B cell (primary cell): Measurements from ENCODE around the gene TAT. TPM values are rescaled to one million over a fixed set of nuclear protein-coding genes. Genes with fewer than 3 reads are reported as not detected.
"Not testable (repeated sequence)": the region's sequence is repeated elsewhere in the genome, so short reads cannot be mapped to it uniquely, and the experiment has no call there.

Experiments used
- ATAC-seq: fragments of 200-7000 bp; cut with Tn5 transposase; one replicate; pipeline ENCODE4 v1.10.0; 2021; ENCODE audit warnings: low read depth, mild to moderate bottlenecking, moderate number of reproducible peaks, moderate library complexity
- CTCF ChIA-PET: fragments of 350-600 bp; sonication (Branson Sonifier 250); formaldehyde crosslinking; loops from one replicate; lab custom pipeline; 2021; ENCODE audit warnings: antibody characterized with exemption, inconsistent platforms; lab: Charles Lee
- POLR2A ChIA-PET: fragments of 350-600 bp; sonication (Branson Sonifier 250); formaldehyde crosslinking; loops from one replicate; lab custom pipeline; 2021; ENCODE audit warnings: antibody characterized with exemption; lab: Charles Lee
- DNase-seq: peaks from one replicate; pipeline ENCODE4 v3.0.0; 2013
- H2AFZ ChIP-seq: 2 replicates; pipeline ENCODE4 v1.6.1; 2012; ENCODE audit warnings: mild to moderate bottlenecking, low read depth, low read length; ENCODE audit not compliant: insufficient read depth, poor library complexity, severe bottlenecking
- H3K27ac ChIP-seq, 2 donors: 1 replicate in 1 of 2; 2 replicates in 1 of 2; pipeline ENCODE4 v1.5.1; 2012 to 2013; ENCODE audit warnings: low read length in 2 of 2, mild to moderate bottlenecking in 2 of 2, moderate library complexity in 1 of 2
- H3K27me3 ChIP-seq, 4 experiments: fragments of 200-600 bp in 1 of 4; sonication (generic) in 1 of 4; replicated peaks in 1 of 4; 1 replicate in 2 of 4; 2 replicates in 2 of 4; pipeline versions ENCODE4 v1.6.1 to v1.7.0; 2013 to 2016; ENCODE audit warnings: low read length in 3 of 4, mild to moderate bottlenecking in 2 of 4, mixed read lengths in 1 of 4, moderate library complexity in 1 of 4; ENCODE audit not compliant: insufficient read depth in 4 of 4, control insufficient read depth in 3 of 4; ENCODE audit errors: control extremely low read depth in 1 of 4
- H3K36me3 ChIP-seq, 2 experiments: replicated peaks in 1 of 2; 1 replicate in 1 of 2; 2 replicates in 1 of 2; pipeline versions ENCODE4 v1.6.1 to v1.7.1; 2013; ENCODE audit warnings: low read length in 1 of 2; ENCODE audit not compliant: insufficient read depth in 2 of 2, control insufficient read depth in 1 of 2; ENCODE audit errors: control extremely low read depth in 1 of 2, extremely low read depth in 1 of 2
- H3K4me1 ChIP-seq, 2 donors: fragments of 200-600 bp in 1 of 2; sonication (generic) in 1 of 2; 1 replicate in 1 of 2; 2 replicates in 1 of 2; pipeline versions ENCODE4 v1.5.1 to v1.6.1; 2013 to 2017; ENCODE audit warnings: low read length in 2 of 2; ENCODE audit not compliant: control insufficient read depth in 2 of 2, insufficient read depth in 2 of 2
- H3K4me2 ChIP-seq: replicated peaks from 2 replicates; pipeline ENCODE3; 2012; ENCODE audit warnings: mild to moderate bottlenecking, low read depth, low read length; ENCODE audit not compliant: poor library complexity, severe bottlenecking
- H3K4me3 ChIP-seq, 5 experiments: fragments of 200-600 bp in 1 of 5; sonication (generic) in 1 of 5; 1 replicate in 3 of 5; 2 replicates in 2 of 5; pipeline versions ENCODE4 v1.5.1 to v1.7.0; 2011 to 2016; ENCODE audit warnings: low read length in 4 of 5, mild to moderate bottlenecking in 4 of 5, low read depth in 2 of 5, control low read depth in 1 of 5, moderate library complexity in 1 of 5; ENCODE audit not compliant: insufficient read depth in 1 of 5; ENCODE audit errors: control extremely low read depth in 1 of 5, extremely low read depth in 1 of 5
- H3K79me2 ChIP-seq: fragments of 200-600 bp; sonication (generic); one replicate; pipeline ENCODE4 v1.6.0; 2016; ENCODE audit warnings: low read length; ENCODE audit not compliant: control insufficient read depth, insufficient read depth
- H3K9ac ChIP-seq: fragments of 200-600 bp; sonication (generic); 2 replicates; pipeline ENCODE4 v1.6.1; 2017; ENCODE audit warnings: mild to moderate bottlenecking, low read length, moderate library complexity
- H3K9me3 ChIP-seq, 3 donors: one replicate each; pipeline versions ENCODE4 v1.6.1 to v1.7.1; 2013; ENCODE audit warnings: low read length in 2 of 3; ENCODE audit not compliant: control insufficient read depth in 2 of 3, insufficient read depth in 1 of 3; ENCODE audit errors: control extremely low read depth in 1 of 3
- H4K20me1 ChIP-seq: 2 replicates; pipeline ENCODE4 v1.6.0; 2012; ENCODE audit warnings: mild to moderate bottlenecking, low read length; ENCODE audit not compliant: insufficient read depth, control insufficient read depth, poor library complexity, severe bottlenecking
- H3K27ac Mint-ChIP-seq: one replicate; pipeline ENCODE4 v1.8.0; 2021; ENCODE audit warnings: mixed read lengths
- H3K27me3 Mint-ChIP-seq: one replicate; pipeline ENCODE4 v1.8.0; 2021; ENCODE audit warnings: mixed read lengths
- H3K4me1 Mint-ChIP-seq: one replicate; pipeline ENCODE4 v1.8.0; 2021; ENCODE audit warnings: mixed read lengths
- H3K4me3 Mint-ChIP-seq: one replicate; pipeline ENCODE4 v1.8.0; 2021; ENCODE audit warnings: mixed read lengths
- H3K9me3 Mint-ChIP-seq: one replicate; pipeline ENCODE4 v1.8.0; 2022; ENCODE audit warnings: mixed read lengths; ENCODE audit not compliant: insufficient read depth
- CTCF ChIP-seq: fragments of 200-600 bp; IDR thresholded peaks from one replicate; pipeline ENCODE4 v1.8.0; 2022; ENCODE audit warnings: antibody characterized with exemption, mild to moderate bottlenecking
- EZH2 ChIP-seq: IDR thresholded peaks from 2 replicates; pipeline ENCODE4 v1.6.1; 2012; ENCODE audit warnings: borderline replicate concordance, low read depth, mild to moderate bottlenecking, moderate library complexity, low read length; ENCODE audit not compliant: insufficient read depth, poor library complexity, severe bottlenecking
- WGBS: methylation state at CpG from one replicate; pipeline ENCODE4 v1.1.5; 2013; ENCODE audit warnings: missing lambda C conversion rate; ENCODE audit not compliant: insufficient coverage; 5-methylcytosine and 5-hydroxymethylcytosine counted together
- intact Hi-C: fragments of 100-400 bp; cut with micrococcal nuclease; formaldehyde crosslinking; loops from one replicate; pipeline ENCODE4 v1.10.0; 2022
- polyA plus RNA-seq: library from polyadenylated mRNA; depleted of rRNA; stranded (reverse); fragments of >200 nt; gene quantifications from 2 replicates; pipeline ENCODE4 v1.2.3, GENCODE V29; 2012
- total RNA-seq, 2 donors: library from RNA; stranded (reverse); fragments of 120-200 nt in 1 of 2; gene quantifications; 1 replicate in 1 of 2; 2 replicates in 1 of 2; pipeline versions ENCODE4 v1.2.3 to v1.2.4, GENCODE V29; 2013 to 2022

The TAT gene
- total and polyA plus RNA-seq, 2 donors (not counting 1 experiment from before 2014, with no cell fraction given), result not detected

GRCh38 chr16:71622088-71622487 is 45.2 kb upstream of the TAT start:
- H3K4me3 Mint-ChIP-seq, result no peak overlapping the region
- no peak overlapping the region for H2AFZ ChIP-seq
- ChIA-PET CTCF (interaction anchor here (1.0 kb wide), 1 partner anchor 11 kb away, joined by 3 read pairs; no protein-coding TSS in a partner anchor), POLR2A (interaction anchor here (1.7 kb wide), 1 partner anchor 57 kb away, joined by 7 read pairs; no protein-coding TSS in a partner anchor)
- peaks cover 11% of the 10 kb centered on the region for H3K27me3 Mint-ChIP-seq
- no peak overlapping the region for H3K9ac ChIP-seq
- intact Hi-C loops, result no loop called here
- H3K27ac ChIP-seq, result no peak overlapping the region
- H3K4me3 ChIP-seq, result no peak overlapping the region
- H3K79me2 ChIP-seq, result no peaks in the 10 kb centered on the region
- H3K27ac Mint-ChIP-seq, result no peak overlapping the region
- no peaks in the 10 kb centered on the region for H3K36me3 ChIP-seq
- H3K4me2 ChIP-seq, result no peak overlapping the region
- TF ChIP-seq CTCF, result no peak
- no peak for DNase-seq
- no peaks in the 10 kb centered on the region for H4K20me1 ChIP-seq
- H3K9me3 Mint-ChIP-seq, result no peaks in the 10 kb centered on the region
- peaks cover 9% of the 10 kb centered on the region for H3K4me1 Mint-ChIP-seq
- H3K27me3 ChIP-seq, result peaks cover 0 to 30% (median 23%) of the 10 kb centered on the region in 4 experiments
- peaks cover 0 to 4% (median 0%) of the 10 kb centered on the region in 3 donors for H3K9me3 ChIP-seq
- peaks cover 16 to 20% of the 10 kb centered on the region in 2 donors for H3K4me1 ChIP-seq
- no peak for ATAC-seq

GRCh38 chr16:71618429-71618828 is 41.5 kb upstream of the TAT start:
- no CpG with 5 or more reads among the region's 4 CpGs for WGBS
- no peaks in the 10 kb centered on the region for H3K9me3 ChIP-seq
- no peak overlapping the region for H3K27ac ChIP-seq
- H3K27me3 ChIP-seq, result peaks cover 0 to 6% (median 2%) of the 10 kb centered on the region in 4 experiments
- H3K4me1 Mint-ChIP-seq, result peaks cover 6% of the 10 kb centered on the region
- H3K9ac ChIP-seq, result no peak overlapping the region
- peaks cover 11% of the 10 kb centered on the region for H3K27me3 Mint-ChIP-seq
- H3K4me1 ChIP-seq, result peaks cover 0 to 3% of the 10 kb centered on the region in 2 donors
- no peak overlapping the region for H3K4me3 ChIP-seq
- DNase-seq, result no peak
- TF ChIP-seq EZH2 (no peak), CTCF (no peak)
- intact Hi-C loops, result no loop called here
- H3K4me3 Mint-ChIP-seq, result no peak overlapping the region
- POLR2A ChIA-PET, result no interaction called here
- H3K36me3 ChIP-seq, result no peaks in the 10 kb centered on the region
- ATAC-seq, result no peak
- CTCF ChIA-PET, result no interaction called here
- no peak overlapping the region for H3K27ac Mint-ChIP-seq
- no peak overlapping the region for H3K4me2 ChIP-seq
- H4K20me1 ChIP-seq, result no peaks in the 10 kb centered on the region
- no peak overlapping the region for H2AFZ ChIP-seq
- no peaks in the 10 kb centered on the region for H3K9me3 Mint-ChIP-seq
- no peaks in the 10 kb centered on the region for H3K79me2 ChIP-seq

GRCh38 chr16:71614956-71615355 is 38.1 kb upstream of the TAT start:
- H2AFZ ChIP-seq, H3K9ac ChIP-seq, H3K27ac Mint-ChIP-seq, H3K9me3 Mint-ChIP-seq, H4K20me1 ChIP-seq, H3K4me2 ChIP-seq, H3K4me3 ChIP-seq, ATAC-seq, H3K27me3 Mint-ChIP-seq, intact Hi-C loops, H3K4me3 Mint-ChIP-seq, POLR2A ChIA-PET, H3K36me3 ChIP-seq, H3K27me3 ChIP-seq, DNase-seq, H3K9me3 ChIP-seq, H3K27ac ChIP-seq, H3K79me2 ChIP-seq, H3K4me1 Mint-ChIP-seq: not testable (repeated sequence)
- CTCF ChIA-PET, result interaction anchor here (0.7 to 2.0 kb wide), 5 partner anchors 50 to 202 kb away, joined by 3 to 8 read pairs (median 6); no protein-coding TSS in a partner anchor
- H3K4me1 ChIP-seq, result peaks cover 3 to 13% of the 10 kb centered on the region in 2 donors
- 98% methylated on average over 7 of the region's 8 CpGs for WGBS
